SHP77 treated with DMSO at 0.1 percent for 48 hours (cell line): ENCODE results near the gene PPIL6.
"Not testable (repeated sequence)": the region's sequence is repeated elsewhere in the genome, so short reads cannot be mapped to it uniquely, and the experiment has no call there.

Source experiments
- DNase-seq: peaks from one replicate; lab custom pipeline; 2025; lab: John Stamatoyannopoulos, UW

The PPIL6 gene

DNA sequence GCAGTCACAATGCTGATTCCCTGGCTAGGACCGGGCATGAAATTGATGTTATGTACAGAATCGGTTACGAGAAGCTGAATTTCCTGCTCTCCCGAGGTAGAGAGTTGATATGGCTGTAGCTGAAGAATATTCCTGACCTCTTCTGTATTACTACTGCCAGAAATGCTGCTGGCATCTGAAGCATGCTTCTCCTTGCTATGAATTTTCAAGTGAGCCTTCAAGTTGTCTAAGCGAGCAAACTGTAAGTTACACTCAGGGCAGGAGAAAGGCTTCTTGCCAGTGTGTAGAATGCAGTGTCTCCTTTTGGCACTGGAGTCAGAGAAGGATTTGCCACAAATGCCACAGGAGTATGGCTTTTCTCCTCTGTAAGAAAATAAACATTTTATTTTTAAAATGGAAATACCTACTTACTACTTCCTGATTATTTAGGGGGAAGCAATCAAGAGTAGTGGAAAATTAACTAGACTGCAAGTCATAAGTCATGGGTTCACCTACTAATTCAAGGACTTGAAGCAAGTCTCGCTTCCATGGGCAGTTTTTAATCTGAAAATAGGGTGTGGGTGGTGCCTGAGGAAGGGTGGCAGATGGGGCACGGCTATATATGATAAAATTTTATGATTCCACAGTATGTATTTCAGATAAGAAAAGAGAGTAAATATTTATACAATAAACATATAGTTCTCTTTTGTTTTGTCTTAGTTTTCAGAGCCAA, 25.9 kb upstream of the PPIL6 start:
- no peak for DNase-seq

DNA sequence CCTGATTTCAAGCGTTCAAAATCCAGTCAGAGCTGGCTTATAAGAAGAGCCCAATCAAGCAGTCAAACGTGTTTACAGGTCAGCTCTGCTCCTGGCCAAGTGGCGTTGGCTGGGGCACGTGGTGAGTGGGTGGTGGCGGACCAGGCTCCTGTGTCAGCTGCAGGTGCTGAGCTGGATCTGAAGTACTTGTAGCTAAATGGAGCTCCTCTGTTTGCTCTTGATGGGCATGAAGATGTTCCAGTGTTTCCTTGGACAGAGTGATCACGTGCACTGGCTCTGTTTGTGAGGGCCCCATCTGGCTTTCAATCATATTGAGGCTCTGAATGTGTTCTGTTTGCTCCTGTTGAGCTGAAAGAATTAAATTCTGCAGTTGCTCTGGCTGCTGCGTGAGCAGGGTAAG, 25.3 kb upstream of the PPIL6 start:
- DNase-seq, result peak; percentile 88

DNA sequence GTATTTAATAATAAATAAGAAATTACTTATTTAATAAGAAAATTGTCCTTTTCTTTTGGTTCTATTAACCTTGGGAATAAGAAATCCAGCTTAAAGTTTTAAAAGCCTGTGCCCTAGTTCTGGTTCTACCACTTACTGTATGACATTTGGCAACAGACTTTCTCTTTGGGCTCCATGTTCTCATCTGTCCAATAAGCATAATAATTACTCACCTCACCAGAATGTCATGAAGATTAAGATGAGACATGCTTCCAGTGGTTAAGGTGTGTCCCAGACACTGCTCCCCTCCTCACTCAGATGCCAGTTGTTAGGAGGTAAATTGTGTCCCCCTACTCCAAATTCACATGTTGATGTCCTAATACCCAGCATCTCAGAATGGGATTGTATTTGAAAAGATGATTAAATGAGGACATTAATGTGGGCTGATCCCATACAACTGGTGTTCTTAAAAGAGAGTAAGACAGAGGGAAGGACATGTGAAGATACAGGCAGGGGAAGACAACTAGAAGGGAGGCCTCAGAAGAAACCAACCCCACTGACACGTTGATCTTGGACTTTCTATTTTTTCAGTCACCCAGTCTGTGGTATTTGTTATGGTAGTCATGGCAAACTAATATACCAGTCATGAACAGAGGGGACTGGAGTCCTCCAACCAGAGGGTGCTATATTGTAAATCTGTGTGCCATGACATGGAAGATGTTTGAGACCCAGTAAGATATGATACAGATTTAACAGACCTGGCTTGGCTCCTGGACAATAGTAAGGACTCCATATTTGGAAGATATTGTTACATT, 21.5 kb upstream of the PPIL6 start:
- no peak for DNase-seq

- DNase-seq, result not testable (repeated sequence)
These were observed 20.8 kb upstream of the PPIL6 start for GRCh38 chr6:109461205-109461604.

DNA sequence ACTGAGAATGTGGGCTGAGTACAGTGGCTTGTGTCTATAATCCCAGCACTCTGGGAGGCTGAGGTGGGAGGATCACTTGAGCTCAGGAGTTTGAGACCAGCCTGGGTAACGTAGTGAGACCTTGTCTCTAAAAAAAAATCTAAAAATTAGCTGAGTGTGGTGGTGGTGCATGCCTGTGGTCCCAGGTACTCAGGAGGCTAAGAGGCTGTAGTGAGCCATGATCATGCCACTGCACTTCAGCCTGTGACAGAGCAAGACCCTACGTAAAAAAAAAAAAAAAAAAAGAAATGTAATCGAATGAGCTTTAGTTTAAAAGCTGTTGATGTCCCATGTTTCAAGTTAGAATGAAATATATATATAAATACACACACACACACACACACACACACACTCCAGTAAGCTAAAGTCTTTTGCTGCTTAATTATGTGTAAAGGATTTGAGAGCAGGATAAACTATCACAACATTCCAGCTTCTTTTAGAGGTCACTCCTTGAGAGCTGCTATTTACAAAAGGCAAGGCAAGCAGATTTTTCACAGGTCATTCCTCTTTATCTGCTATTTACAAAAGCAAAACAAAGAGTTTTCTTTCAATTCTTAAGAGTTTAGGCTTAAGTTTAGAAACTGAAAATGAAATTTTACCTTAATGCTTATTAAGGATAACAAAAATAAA, 19.9 kb upstream of the PPIL6 start:
- no peak for DNase-seq

GRCh38 chr6:109458774-109459531, 18.5 kb upstream of the PPIL6 start:
- no peak for DNase-seq

DNA sequence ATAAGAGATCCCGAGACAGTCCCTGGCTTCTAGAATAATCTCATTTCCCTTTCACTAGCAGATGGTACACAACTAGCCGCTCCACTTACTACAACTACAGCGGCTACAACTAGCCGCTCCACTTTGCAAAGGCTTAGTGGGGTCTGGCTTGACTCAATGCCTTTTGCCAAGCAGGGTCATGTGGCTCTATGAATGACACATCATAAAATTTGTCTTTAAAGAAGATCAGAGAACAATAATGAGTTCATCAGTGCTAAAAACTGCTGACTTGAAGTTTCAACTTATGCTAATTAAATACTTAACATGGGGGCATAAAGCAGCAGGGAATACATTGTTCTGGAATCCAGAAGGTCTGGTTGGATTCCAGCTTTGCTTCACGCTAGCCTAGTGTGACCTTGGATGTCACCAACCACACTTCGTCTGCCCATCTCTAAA, 17.2 kb upstream of the PPIL6 start:
- no peak for DNase-seq

DNA sequence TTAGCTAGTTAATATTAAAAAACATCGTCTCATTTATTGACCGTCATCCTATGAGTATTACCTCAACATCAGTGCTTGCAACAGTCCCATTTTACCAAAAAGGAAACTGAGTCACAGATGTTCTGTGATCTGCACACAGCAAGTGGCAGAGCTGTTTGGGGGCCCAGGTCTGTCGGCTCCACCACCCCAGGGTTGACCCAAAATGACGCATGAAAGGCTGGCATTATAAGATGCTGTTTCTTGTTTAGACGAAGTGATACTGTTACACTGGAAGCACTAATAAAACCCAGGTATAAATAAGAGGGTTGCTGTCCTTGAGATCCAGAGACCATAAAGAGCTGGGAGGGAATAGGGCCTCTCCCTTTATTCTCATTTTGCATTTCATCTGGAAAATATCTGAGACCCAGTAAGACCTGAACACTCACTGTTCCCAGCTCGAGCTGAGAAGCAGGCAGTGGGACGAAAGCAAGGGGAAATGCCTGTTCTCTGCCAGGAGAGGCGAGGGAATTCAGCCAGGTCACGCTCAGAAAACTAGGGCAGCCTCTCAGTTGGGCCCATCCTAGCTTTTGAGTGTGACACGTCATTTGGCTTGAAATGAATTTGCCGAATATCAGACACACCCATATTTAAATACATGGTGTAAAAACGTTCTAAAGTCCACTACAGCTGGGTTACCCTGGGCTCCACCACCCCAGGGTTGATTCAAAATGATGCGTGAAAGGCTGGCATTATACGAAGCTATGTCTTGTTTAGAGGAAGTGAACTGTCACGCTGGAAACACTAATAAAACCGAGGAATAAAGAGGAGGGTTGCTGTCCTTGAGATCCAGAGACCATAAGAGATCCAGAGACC, 16.5 kb upstream of the PPIL6 start:
- DNase-seq, result no peak

DNA sequence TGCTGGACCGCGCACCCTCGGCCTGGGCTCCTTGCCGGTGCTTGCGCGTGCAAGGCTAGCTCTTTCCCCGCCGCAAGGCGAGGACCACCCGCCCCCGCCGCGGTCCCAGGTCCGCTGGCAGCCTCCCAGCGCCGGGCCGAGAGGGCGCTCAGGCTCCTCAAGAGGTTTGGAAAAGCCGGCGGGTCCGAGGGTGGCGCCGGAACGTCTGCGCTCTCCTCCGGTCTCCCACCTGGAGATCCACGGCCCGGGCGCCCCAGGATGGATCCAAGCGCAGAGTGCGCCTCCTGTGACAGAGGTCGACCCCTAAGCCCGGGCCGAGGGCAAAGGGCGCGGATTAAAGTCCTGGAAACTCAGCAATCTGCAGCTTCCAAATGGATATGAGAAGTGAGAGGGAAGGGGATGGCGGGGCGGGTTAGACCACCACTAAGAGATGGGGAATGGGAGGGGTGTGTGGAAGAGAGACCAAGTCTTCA, 15.7 kb upstream of the PPIL6 start:
- DNase-seq, result no peak

DNA sequence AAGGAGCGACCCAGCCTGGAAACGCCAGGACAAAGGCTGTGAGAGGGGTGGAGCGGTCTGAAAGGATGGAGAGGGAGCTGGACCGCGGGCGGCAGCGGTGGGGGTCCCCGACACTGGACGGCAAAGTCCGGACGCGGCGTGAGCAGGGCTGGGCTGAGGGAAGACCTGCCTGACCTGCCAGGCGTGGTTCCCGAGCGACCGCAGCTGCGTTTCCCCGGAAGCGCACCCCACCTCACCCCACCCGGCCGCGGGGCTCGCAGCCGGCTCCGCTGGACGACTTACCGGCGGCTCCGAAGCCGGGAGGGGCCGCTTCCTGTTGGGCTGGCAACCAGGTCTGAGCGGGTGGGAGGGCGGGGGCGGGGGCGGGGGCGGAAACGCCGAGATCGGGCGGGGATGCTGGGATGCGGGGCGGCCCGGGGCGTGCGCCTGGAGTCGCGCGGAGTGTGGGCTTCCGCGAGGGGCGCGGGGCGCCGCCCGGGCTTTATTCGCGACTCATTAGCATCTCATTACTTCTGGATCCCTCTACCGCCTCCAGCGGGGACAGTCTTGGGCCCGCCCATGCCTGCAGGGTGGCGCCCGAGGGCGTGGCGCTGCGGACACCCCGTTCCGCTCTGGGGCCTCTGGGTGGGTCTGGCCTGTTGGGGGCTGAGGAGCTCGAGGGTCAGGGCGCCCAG, 15.1 kb upstream of the PPIL6 start, which contains the start of gene MICAL1:
TSS of gene MICAL1 (minus strand) at position 336 of the 674 bp plus-strand sequence. CDS start 1,576 bp downstream, outside the sequence.
- DNase-seq, result peak; percentile 58

DNA sequence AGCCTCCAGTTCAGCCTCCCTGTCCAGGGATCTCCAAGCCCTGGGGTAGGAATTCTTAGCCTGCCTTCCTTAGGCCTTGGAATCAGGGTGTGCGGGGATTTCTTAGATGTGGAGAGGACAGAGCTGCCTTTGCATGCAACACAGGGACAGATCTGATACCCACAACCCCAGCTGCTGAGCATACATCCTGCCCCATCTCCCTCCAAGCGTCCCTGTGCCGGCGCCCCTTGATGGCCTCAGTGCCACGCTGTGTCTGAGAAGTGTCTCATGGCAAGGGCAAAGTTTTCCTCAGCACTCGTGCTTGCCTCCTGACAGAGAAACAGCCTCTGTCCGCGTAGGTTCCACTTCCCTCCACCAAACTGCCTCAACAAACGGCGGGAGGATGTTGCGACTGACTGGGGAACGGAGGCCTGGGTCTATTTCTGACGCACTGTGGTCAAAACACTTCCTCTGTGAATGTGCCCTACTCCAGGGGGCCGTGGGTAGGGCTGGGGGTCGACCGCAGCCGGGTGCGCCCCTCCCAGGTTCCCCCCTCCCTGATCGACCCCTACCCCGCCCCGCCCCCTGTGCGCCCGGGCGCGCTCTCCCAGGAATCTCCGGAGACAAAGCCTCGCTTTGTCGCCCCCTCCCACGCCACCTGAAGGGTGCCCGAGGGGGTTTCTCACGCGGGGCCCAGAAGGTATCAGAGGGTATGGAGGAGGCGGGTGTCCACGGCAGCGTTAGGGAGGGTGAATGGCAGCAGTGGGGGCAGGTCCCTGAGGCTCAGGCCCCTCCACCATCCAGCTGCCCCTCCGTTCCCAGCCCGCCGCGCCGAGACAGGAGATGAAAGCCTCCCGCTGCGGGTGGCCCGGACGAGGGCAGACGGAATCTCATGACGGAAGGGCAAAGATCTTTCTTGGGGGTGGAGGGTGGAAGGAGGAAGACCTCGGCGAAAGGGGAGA, 14.3 kb upstream of the PPIL6 start:
- no peak for DNase-seq

GRCh38 chr6:109453594-109454495, 13.4 kb upstream of the PPIL6 start:
- no peak for DNase-seq

DNA sequence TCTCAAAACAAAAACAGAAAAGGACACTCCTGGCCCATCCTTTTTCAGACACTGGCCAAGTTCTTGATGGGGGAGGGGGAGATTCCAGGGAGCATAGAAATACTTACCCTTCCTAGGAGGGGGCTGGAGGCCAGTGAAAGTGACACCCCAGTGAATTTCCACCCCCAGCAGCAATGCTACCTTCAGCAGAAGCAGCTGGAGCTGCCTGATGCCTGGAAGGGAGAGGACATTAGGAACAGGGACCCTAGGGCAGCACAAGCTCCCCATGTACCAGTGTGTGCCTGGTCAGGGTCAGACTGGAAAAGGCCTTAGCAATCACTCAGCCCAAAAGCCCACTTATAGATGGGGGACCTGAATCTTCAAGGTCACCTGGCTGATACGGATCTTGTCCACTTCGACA, 12.7 kb upstream of the PPIL6 start:
- DNase-seq, result no peak

DNA sequence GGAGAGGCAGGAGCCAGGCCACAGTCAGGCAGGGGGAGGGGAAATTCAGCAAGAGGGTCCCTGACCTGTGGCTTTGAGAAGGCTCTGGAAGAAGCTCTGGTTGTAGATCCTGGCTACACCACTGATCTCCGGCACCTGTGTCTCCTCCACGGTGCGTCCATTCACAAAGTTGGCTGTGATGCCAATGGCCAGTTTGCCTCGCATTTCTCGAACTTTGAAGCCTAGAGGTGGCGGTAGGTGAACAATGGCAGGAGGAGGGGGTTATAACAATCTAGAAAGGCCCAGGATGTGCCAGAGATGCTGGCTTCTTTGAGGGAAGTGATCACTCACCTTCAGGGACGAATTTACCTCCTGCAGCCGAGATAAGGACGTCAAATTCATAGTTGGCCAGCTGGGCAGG, 11.8 kb upstream of the PPIL6 start:
- DNase-seq, result no peak

- no peak for DNase-seq
These were observed 10.9 kb upstream of the PPIL6 start for GRCh38 chr6:109451376-109451775.

DNA sequence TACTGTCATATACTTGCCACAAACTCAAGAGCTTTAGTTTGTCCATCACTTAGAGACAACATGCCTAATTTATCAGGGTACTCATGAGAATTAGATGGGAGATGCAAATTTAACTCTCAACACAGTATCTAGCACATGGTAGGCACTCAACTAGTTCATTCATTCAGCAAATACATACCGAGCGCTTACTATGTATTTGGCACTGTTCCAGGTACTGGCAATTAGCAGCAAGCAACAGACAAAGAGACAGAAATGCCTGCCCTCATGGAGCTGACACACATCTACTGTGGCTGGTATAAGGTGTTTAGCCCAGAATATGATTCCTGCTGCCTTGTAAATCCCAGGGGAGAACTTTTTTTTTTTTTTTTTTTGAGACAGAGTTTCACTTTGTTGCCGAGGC, 10.4 kb upstream of the PPIL6 start:
- DNase-seq, result no peak

DNA sequence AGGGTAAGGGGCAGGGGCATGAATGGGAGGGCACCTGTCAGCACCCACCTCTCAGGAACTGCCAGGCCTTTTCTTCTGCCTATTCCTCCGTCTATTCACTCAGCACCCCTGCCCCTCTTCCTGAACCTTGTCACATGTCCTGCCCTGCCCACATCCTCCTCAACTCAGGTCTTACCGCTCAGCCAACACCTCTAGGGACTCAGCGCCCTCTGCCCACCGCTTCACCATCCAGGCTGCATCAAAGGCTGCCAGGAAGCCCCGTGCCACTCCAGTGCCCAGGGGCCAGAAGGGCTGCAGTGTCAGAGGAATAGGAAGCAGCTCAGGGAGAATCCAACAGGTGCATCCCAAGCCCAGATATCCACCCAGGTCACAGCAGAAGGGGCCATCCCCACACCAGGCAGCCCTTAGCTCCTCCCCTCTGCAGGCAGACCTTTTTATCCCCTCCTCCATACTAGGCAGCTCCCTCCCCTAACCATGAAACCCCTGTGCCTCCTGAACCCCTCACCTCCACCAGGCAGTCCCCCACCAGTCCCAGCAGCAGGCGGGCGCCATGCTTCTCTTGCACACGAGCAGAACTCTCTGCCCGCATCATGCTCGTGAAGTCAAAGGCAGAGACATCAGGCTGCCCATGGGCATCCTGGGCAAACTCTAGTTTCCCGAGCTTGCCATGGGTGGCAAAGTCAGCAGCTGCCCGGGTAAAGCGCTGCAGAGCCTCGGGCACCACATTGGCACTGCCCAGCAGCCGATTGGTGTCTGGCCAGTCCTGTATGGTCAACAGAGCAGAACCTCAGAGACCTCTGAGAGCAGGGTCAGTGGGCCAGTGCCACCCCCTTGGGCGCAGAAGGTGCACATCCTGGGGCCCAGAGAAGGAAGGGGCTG, 9.6 kb upstream of the PPIL6 start:
- DNase-seq, result no peak
